ENCODE measurements around the gene KMT5C.

Gene KMT5C

DNA sequence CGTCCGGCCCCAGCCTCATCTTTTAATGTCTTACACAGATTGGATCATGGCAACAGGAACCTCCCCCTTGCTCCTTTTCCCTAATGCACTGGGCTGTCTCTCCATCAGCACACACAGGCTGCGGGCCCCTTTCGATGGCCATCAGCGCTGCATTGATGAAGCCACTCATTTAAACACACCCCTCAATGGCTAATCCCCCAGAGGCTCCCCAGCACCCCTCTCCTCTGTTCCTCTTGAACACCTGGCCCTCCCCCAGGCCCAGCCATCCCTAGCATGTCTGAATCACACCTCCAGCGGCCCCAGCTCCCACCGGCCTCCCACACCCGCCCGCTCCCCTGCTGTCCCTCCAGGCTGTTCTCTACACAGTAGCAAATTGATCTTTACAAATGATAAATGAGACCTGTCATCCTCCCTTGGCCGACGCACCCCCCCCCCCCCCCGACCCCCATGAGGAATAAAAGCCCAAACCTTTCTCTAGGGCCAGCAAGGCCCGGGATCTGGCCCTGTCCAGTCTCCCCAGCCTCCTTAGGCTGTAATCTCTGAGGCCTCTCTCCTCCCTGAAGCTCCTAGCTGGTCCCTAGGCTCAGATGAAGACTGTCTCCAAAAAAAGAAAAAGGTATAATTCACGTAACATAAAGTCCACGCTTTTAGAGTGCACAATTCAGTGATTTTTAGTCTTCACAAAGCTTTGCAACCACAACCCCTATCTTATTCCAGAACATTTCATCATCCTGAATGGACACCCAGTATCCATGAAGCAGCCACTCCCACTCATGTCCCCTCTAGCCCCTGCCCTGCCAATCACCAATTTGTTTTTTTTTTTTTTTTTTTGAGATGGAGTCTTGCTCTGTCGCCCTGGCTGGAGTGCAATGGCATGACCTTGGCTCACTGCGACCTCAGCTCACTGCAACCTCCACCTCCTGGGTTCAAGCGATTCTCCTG is 53.4 kb downstream of the KMT5C start:
- in situ Hi-C loops (cut with HindIII; ENCODE audit: low pct_ligation_motif_present, low pct_unique_long_range_greater_than_20kb, low sequenced_read_pairs): no loop called here
- DNase-seq: no peak
